ENCODE data around the gene TMTC2.

TMTC2 gene

DNA sequence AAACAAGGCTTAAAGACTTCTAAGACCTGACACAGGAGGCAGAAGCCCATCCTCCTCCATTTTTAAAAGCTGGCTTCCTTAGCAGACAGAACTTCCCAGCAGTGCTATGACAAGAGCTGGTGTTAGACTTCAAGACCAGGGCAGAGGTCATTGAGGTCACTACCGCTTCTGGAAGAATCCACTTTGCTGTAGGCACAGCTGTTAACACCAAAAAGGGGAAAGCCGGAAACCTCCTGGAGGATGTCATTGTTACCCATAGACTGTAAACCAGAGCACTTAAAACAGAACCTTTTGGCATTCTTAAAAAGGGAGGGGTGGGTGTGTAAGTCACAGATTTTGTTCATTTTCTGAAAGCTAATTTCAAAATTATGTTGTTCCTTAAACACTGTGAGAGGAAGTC is 445.7 kb downstream of the TMTC2 start:
- no peaks in the 10 kb centered on the region for H3K27me3 ChIP-seq (ENCODE audit: low read length)
- H3K9me2 ChIP-seq (replicated peaks; ENCODE audit: insufficient read depth, low read length), result no peaks in the 10 kb centered on the region
- H2AFZ ChIP-seq (ENCODE audit: low read depth, low read length, severe bottlenecking), result no peak overlapping the region
- no peak overlapping the region for H3K27ac ChIP-seq (ENCODE audit: low read depth, low read length)
- no peaks in the 10 kb centered on the region for H3K9me3 ChIP-seq (ENCODE audit: insufficient read depth, low read length)
- no peaks in the 10 kb centered on the region for H3K79me2 ChIP-seq (ENCODE audit: insufficient read depth, low read length)
- no peak overlapping the region for H3K4me2 ChIP-seq (ENCODE audit: low read depth, low read length, poor library complexity, severe bottlenecking)
- no peaks in the 10 kb centered on the region for H3F3A ChIP-seq (ENCODE audit: insufficient read depth)
- H3K4me3 ChIP-seq (ENCODE audit: insufficient read depth, low read length, poor library complexity, severe bottlenecking), result no peak overlapping the region
- H4K20me1 ChIP-seq (ENCODE audit: low read depth, low read length), result no peaks in the 10 kb centered on the region
- no peaks in the 10 kb centered on the region for H3K36me3 ChIP-seq (ENCODE audit: low read length)
- no peak overlapping the region for H3K9ac ChIP-seq (ENCODE audit: low read length)
- TF ChIP-seq EZH2phosphoT487 (conservative IDR thresholded peaks at IDR 0.05; ENCODE audit: low read length), result no peak
- TF ChIP-seq, protein P1, sequence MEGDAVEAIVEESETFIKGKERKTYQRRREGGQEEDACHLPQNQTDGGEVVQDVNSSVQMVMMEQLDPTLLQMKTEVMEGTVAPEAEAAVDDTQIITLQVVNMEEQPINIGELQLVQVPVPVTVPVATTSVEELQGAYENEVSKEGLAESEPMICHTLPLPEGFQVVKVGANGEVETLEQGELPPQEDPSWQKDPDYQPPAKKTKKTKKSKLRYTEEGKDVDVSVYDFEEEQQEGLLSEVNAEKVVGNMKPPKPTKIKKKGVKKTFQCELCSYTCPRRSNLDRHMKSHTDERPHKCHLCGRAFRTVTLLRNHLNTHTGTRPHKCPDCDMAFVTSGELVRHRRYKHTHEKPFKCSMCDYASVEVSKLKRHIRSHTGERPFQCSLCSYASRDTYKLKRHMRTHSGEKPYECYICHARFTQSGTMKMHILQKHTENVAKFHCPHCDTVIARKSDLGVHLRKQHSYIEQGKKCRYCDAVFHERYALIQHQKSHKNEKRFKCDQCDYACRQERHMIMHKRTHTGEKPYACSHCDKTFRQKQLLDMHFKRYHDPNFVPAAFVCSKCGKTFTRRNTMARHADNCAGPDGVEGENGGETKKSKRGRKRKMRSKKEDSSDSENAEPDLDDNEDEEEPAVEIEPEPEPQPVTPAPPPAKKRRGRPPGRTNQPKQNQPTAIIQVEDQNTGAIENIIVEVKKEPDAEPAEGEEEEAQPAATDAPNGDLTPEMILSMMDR (IDR thresholded peaks at IDR 0.05; ENCODE audit: insufficient read depth, low read length, poor library complexity, severe bottlenecking), result no peak

DNA sequence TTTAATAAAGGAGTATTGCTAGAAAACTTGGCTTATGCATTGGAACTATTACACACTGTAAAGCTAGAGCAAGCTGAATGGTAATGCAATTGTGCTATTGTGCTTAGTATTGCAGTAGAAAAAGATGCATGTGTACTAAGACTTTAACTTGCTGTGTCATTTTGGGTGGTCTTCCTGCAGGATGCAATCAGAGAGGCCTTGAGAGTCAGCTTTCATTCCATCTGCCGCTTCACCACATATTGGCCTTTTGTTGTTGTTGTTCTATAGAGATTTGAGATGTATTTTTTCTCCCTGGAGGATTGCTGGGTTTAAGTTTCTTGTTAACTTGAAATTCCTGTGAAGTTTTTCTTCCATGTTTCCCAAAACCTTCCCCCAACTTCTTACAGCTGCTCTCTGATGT is 449.7 kb downstream of the TMTC2 start:
- Histone ChIP-seq H3K9me3 (ENCODE audit: insufficient read depth, low read length) (no peaks in the 10 kb centered on the region), H3F3A (ENCODE audit: insufficient read depth) (no peaks in the 10 kb centered on the region), H3K27ac (ENCODE audit: low read depth, low read length) (no peak overlapping the region), H2AFZ (ENCODE audit: low read depth, low read length, severe bottlenecking) (no peak overlapping the region), H3K79me2 (ENCODE audit: insufficient read depth, low read length) (no peaks in the 10 kb centered on the region), H3K9me2 (replicated peaks; ENCODE audit: insufficient read depth, low read length) (no peaks in the 10 kb centered on the region), H3K27me3 (ENCODE audit: low read length) (no peaks in the 10 kb centered on the region), H3K4me2 (ENCODE audit: low read depth, low read length, poor library complexity, severe bottlenecking) (no peak overlapping the region), H4K20me1 (ENCODE audit: low read depth, low read length) (no peaks in the 10 kb centered on the region), H3K4me3 (ENCODE audit: insufficient read depth, low read length, poor library complexity, severe bottlenecking) (no peak overlapping the region), H3K9ac (ENCODE audit: low read length) (no peak overlapping the region), H3K36me3 (ENCODE audit: low read length) (no peaks in the 10 kb centered on the region)
- TF ChIP-seq, protein P1 (IDR thresholded peaks at IDR 0.05; ENCODE audit: insufficient read depth, low read length, poor library complexity, severe bottlenecking), result no peak
- TF ChIP-seq EZH2phosphoT487 (conservative IDR thresholded peaks at IDR 0.05; ENCODE audit: low read length), result no peak

DNA sequence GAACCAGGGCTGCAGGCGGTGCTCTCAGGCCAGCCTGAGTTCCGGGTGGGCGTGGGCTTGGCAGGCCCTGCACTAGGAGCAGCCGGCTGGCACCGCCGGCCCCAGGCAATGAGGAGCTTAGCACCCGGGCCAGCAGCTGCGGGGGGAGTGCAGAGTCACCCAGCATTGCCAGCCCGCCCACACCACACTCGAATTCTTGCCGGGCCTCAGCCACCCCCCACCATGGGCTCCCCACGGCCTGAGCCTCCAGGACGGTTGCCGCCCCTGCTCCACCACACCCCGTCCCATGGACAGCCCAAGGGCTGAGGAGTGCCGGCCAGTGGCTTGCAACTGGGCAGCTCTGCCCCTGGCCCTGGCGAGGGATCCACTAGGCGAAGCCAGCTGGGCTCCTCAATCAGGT is 453.4 kb downstream of the TMTC2 start:
- TF ChIP-seq EZH2phosphoT487 (conservative IDR thresholded peaks at IDR 0.05; ENCODE audit: low read length), result no peak
- TF ChIP-seq, protein P1 (IDR thresholded peaks at IDR 0.05; ENCODE audit: insufficient read depth, low read length, poor library complexity, severe bottlenecking), result no peak
- Histone ChIP-seq H3K79me2 (ENCODE audit: insufficient read depth, low read length) (no peaks in the 10 kb centered on the region), H3F3A (ENCODE audit: insufficient read depth) (no peaks in the 10 kb centered on the region), H3K4me3 (ENCODE audit: insufficient read depth, low read length, poor library complexity, severe bottlenecking) (no peak overlapping the region), H2AFZ (ENCODE audit: low read depth, low read length, severe bottlenecking) (no peak overlapping the region), H3K9ac (ENCODE audit: low read length) (no peak overlapping the region), H3K4me2 (ENCODE audit: low read depth, low read length, poor library complexity, severe bottlenecking) (no peak overlapping the region), H3K9me2 (replicated peaks; ENCODE audit: insufficient read depth, low read length) (no peaks in the 10 kb centered on the region), H3K9me3 (ENCODE audit: insufficient read depth, low read length) (no peaks in the 10 kb centered on the region), H3K27me3 (ENCODE audit: low read length) (no peaks in the 10 kb centered on the region), H4K20me1 (ENCODE audit: low read depth, low read length) (no peaks in the 10 kb centered on the region), H3K27ac (ENCODE audit: low read depth, low read length) (no peak overlapping the region), H3K36me3 (ENCODE audit: low read length) (no peaks in the 10 kb centered on the region)

All from SU-DHL-6 (cell line).